T-helper 1 cell (primary cell): ENCODE measurements around the gene PRR12.

Experiments
- DNase-seq, 5 donors: peaks; one replicate each; pipeline ENCODE4 v3.0.0-alpha.2; 2012 to 2020

Gene PRR12

GRCh38 chr19:49565261-49565660 is 25.7 kb upstream of the PRR12 start:
- DNase-seq = no peak

DNA sequence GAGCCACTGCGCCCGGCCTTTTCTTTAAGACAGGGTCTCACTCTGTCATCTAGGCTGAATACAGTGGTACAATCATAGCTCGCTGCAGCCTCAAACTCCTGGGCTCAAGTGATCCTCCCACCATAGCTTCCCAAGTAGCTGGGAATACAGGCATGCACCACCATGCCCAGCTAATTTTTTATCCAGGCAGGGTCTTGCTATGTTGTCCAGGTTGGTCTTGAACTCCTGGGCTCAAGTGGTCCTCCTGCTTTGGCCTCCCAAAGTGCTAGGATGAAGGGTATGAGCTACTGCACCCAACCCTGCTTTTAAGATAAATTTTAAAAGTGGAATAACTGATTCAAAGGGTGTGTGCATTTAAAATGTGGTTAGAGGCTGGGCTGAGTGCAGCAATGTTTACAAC is 24.7 kb upstream of the PRR12 start:
- DNase-seq = no peak

- DNase-seq = peak; percentile 54 to 93 (median 68)
Measured at GRCh38 chr19:49567861-49568441, 23.0 kb upstream of the PRR12 start.

GRCh38 chr19:49570138-49570856 is 20.7 kb upstream of the PRR12 start:
- DNase-seq = peak in 4 of 5 donors; percentile 57 to 85 (median 68)

DNA sequence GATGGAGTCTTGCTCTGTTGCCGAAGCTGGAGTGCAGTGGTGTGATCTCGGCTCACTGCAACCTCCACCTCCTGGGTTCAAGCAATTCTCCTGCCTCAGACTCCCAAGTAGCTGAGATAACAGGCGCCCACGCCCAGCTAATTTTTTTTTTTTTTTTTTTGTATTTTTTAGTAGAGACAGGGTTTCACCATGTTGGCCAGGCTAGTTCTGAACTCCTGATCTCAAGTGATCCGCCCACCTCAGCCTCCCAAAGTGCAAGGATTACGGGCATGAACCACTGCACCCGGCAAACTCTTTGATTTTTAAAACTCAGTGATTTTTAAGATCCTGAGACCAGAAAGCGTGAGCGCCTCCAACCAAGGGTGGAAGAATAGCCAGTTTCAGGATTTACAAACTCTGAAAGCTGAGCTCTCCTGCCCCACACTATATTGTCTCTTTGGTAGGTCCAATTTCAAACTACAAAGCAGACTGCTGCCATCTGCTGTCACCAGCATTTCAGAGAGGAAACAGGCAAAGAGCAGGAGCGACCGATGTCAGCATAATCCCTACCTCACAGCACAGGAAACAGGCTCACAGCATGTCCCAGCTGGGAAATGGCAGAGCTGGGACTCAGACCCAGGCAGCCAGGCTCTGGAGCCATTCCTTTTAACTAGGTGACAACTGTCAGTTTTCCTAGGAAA is 19.8 kb upstream of the PRR12 start:
- DNase-seq = peak in 1 of 5 donors; percentile 61

DNA sequence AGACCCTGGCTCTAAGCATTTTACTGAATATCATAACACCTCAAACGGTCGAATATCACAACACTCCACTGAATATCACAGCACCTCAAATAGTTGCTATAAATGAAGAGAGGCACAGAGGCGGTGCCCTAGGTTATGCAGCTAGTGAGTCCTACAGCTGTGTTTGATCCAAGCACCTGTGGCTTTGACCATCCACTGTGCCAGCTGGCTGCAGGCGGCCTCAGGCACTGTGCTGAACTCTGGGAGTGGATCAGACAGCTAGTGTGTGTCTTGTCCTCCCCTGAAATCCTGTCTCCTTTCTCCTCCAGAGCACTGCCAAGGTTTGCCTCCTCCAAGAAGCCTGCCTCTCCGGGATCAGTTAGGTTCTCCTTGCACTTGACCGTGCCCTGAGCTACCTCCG is 18.0 kb upstream of the PRR12 start:
- DNase-seq = no peak

GRCh38 chr19:49573425-49573824 is 17.6 kb upstream of the PRR12 start:
- no peak for DNase-seq

DNA sequence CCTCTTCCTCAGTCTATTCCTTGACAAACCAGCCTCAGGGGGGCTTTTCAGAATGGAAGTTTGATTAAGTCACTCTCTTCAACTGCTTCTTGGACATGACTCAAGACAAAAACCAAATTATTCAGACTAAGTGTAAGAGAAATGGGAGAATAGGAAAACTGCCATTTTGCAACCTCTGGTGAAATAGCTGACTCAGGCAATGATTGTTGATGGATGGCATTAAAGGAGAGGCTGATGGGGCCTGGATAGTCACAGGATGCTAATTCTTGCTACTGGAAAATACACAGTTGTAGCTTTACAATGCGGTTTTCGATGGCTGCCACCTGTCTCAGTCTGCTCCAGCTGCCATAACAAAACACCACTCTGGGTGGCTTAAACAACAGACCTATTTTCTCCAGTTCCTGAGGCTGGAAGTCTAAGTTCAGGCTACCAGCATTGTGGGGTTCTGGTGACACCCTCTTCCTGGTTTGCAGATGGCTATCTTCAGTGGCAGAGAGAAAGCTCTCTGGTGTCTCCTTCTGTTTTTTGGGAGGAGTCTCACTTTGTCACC is 16.7 kb upstream of the PRR12 start:
- DNase-seq = no peak

DNA sequence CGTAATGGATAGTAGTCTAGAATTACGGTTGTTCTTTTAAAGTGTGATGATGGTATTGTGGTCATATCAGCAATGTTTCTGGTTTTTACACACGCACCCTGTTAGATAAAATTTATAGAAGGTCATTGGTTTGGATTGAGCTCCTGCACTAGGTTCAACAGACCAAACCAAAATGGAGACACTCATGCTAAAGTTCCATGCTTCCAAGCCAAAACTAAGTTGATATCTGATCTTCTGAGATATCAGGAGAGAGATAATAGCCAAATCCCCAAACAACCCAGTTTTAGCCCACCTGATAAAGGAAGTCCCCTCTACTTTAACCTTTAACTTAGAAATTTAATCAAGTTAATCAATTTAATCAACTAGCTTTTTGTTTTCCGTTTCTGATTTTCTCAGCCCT is 11.8 kb upstream of the PRR12 start:
- DNase-seq = no peak

DNA sequence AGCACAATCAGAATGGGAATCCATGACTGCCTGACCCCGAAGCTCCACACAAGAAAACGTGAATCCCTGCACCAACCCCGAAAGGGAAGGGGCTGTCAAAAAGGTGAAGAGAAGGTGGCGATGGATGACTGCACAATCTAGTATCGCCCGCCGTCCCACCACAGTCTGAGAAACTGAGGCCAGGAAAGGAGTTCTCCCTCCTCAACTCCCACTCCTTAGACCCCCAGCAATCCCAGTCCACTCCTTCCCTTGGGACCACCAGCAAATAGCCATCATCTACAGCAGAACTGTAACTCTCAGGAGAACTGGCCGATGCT is 11.1 kb upstream of the PRR12 start:
- no peak for DNase-seq

DNA sequence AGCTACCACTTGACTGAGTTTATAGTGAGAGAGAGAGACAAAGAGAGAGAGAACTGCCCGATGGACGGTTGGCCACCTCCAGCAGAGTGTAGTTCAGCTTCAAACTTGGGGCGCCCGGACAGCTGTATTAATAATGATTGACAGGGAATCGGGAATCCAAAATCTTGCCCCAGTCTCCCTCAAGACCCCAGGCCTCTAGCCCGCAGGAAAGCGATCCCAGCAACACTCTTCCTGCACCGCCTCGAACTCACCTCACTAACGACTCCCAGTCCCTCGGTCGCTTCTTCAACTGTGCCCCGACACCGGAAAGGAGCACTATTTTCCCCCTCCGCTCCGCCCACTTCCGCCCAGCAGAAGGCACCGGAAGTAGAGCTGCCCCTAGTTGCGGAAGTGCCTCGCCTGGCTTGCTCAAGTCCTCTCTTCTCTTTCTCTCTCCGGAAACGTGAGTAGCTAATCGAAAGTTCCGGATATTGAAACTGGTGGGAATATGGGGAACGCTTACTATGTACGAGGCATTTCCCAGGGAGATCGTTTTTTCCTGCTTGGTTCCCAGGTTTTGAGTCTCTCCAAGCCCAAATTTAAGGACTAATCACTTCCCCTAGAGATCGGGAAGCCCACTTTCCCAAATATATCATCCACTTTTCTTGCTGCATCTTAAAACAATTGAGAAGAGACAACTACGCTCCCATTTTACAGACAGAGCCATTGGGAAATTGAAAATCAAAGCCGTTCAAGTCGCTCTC is 10.5 kb upstream of the PRR12 start, which contains the start of gene NOSIP:
NOSIP (minus strand) TSS at position 293 of the 743 bp plus-strand sequence. CDS start 19,865 bp downstream, outside the sequence.
- peak; percentile 89 to 97 (median 92) for DNase-seq

DNA sequence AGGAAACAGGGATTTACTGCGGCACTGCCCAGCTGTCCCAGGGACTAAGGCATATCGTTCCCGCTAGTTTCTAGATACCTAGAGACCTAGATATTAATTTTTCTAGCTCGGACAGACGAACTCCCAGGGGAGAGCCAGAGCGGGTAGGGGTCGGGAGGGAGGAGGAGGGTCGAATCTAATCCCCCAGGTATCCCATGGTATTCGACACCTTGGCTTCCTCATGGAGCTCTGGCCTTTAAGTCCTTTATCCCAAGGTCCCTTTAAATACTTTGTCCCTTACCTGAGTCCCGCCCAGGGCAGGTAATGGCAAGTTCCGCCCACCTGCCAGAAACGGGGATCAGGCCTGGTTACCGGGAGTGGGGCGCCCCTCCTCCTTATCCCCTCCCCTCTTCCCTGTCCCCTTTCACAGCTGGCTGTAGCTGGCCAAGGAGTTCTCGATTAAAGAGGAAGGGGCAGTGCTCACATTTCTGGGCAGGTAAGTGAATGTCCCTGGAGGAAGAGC is 9.9 kb upstream of the PRR12 start, which contains the start of gene PRRG2:
PRRG2 (plus strand) TSS at position 310 of the 502 bp plus-strand sequence. CDS start 1,904 bp downstream, outside the sequence.
- DNase-seq = no peak

DNA sequence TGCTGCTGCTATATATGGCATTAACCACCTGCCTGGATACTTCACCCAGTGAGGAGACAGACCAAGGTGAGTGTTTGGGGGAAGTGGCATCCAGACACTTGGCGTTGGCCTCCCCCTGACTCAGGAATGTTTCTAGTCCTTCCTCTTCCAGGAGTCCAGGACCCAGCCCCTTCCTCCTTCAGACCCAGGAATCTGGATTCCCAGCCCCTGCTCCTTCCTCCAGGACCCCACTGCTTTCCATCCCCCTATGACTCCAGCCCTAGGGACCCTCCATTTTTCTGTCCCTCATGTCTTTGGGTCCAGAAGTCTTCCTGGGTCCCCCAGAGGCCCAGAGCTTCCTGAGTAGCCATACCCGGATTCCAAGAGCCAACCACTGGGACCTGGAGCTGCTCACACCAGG is 7.7 kb upstream of the PRR12 start:
- DNase-seq = no peak

DNA sequence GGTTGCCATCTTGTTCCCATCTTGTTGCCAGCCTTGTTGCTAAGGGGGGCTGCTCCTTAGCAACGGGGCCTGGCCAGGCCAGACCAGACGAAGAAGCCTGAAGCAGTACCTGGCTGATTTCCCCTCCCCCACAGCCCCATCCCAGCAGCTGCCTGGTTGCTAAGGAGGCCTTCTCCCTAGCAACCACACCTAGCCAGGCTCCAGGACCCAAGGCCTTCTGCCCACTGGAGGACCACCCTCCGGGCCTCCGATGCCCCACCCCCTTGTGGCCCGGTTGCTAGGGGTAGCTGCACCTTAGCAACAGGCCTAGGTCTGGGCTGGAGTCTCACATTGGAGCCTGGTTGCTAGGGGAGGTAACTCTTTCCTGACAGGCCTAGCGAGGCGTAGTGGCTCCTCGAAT is 6.0 kb upstream of the PRR12 start:
- DNase-seq = no peak

GRCh38 chr19:49587227-49587626 is 3.8 kb upstream of the PRR12 start:
- no peak for DNase-seq

- peak in 3 of 5 donors; percentile 20 to 51 (median 33) for DNase-seq
Measured at GRCh38 chr19:49588365-49589122, 2.4 kb upstream of the PRR12 start.

- DNase-seq = no peak
Measured at GRCh38 chr19:49589502-49589905, 1.5 kb upstream of the PRR12 start.

- peak; percentile 87 to 96 (median 91) for DNase-seq
Measured at GRCh38 chr19:49590071-49590970, 661 bp upstream of the PRR12 start.

- DNase-seq = peak in 4 of 5 donors; percentile 16 to 53 (median 34)
Measured at GRCh38 chr19:49591731-49592485, 926 bp downstream of the PRR12 start.
